HG02938 (cell line): ENCODE measurements around the gene ZNF805.
"Not testable (repeated sequence)": the region's sequence is repeated elsewhere in the genome, so short reads cannot be mapped to it uniquely, and the experiment has no call there.

ENCODE experiments used
- ATAC-seq: cut with Tn5 transposase; IDR thresholded peaks from one replicate; pipeline ENCODE4 v1.9.1; 2021; ENCODE audit warnings: mild to moderate bottlenecking, moderate library complexity; ENCODE audit not compliant: unreplicated experiment

Gene ZNF805

GRCh38 chr19:57240311-57241090, at the start of gene ZNF805:
Gene ZNF805 (plus strand): TSS chr19:57240632. CDS start chr19:57240892, 260 bp downstream.
- peak; percentile 91 for ATAC-seq

GRCh38 chr19:57191141-57192076, 49.0 kb upstream of the ZNF805 start, which contains the start of gene ZNF264:
Gene ZNF264 (plus strand): TSS chr19:57191500. CDS start chr19:57191914, 414 bp downstream.
- ATAC-seq = peak; percentile 92

- ATAC-seq = peak; percentile 14
Observed at GRCh38 chr19:57192077-57192420, 48.4 kb upstream of the ZNF805 start.

GRCh38 chr19:57192993-57193392, 47.4 kb upstream of the ZNF805 start:
- no peak for ATAC-seq

GRCh38 chr19:57197874-57198273, 42.6 kb upstream of the ZNF805 start:
- ATAC-seq = not testable (repeated sequence)

- no peak for ATAC-seq
Observed at GRCh38 chr19:57202160-57202559, 38.3 kb upstream of the ZNF805 start.

- ATAC-seq = no peak
Observed at GRCh38 chr19:57210381-57210780, 30.1 kb upstream of the ZNF805 start.

- no peak for ATAC-seq
Observed at GRCh38 chr19:57212109-57212508, 28.3 kb upstream of the ZNF805 start.

GRCh38 chr19:57227502-57227901, 12.9 kb upstream of the ZNF805 start:
- no peak for ATAC-seq

GRCh38 chr19:57231686-57232085, 8.7 kb upstream of the ZNF805 start:
- no peak for ATAC-seq

GRCh38 chr19:57233207-57233606, 7.2 kb upstream of the ZNF805 start:
- ATAC-seq = no peak

- ATAC-seq = peak; percentile 24
Observed at GRCh38 chr19:57239982-57240310, 486 bp upstream of the ZNF805 start.

- no peak for ATAC-seq
Observed at GRCh38 chr19:57241176-57241575, 744 bp downstream of the ZNF805 start.

- no peak for ATAC-seq
Observed at GRCh38 chr19:57242821-57243220, 2.4 kb downstream of the ZNF805 start.

- no peak for ATAC-seq
Observed at GRCh38 chr19:57244513-57244912, 4.1 kb downstream of the ZNF805 start.

- no peak for ATAC-seq
Observed at GRCh38 chr19:57245066-57245465, 4.6 kb downstream of the ZNF805 start.

- no peak for ATAC-seq
Observed at GRCh38 chr19:57245959-57246358, 5.5 kb downstream of the ZNF805 start.

- ATAC-seq = no peak
Observed at GRCh38 chr19:57248646-57249045, 8.2 kb downstream of the ZNF805 start.

GRCh38 chr19:57249329-57249728, 8.9 kb downstream of the ZNF805 start:
- ATAC-seq = no peak

GRCh38 chr19:57253767-57254166, 13.3 kb downstream of the ZNF805 start:
- not testable (repeated sequence) for ATAC-seq

GRCh38 chr19:57262044-57262443, 21.6 kb downstream of the ZNF805 start:
- ATAC-seq = no peak

GRCh38 chr19:57263244-57263741, 22.9 kb downstream of the ZNF805 start:
- ATAC-seq = no peak
